ENCODE measurements around the gene EPN2. TPM values are rescaled to one million over a fixed set of nuclear protein-coding genes. Genes with fewer than 3 reads are reported as not detected.

The EPN2 gene
- total and polyA plus RNA-seq, 2 donors from 2014 or later: 18.0 to 45.4 TPM

GRCh38 chr17:19364699-19365498 lies 127.7 kb downstream of the EPN2 start:
- peak in 4 of 5 donors; percentile 66 to 86 (median 69) for DNase-seq
- Histone ChIP-seq H3K4me3 (ENCODE audit: low read length in 3 of 3) (no peak overlapping the region), H3K9me3 (ENCODE audit: control insufficient read depth in 2 of 3, insufficient read depth in 1 of 3, low read length in 3 of 3) (no peaks in the 10 kb centered on the region), H3K27ac (ENCODE audit: low read depth in 2 of 2, low read length in 2 of 2) (no peak overlapping the region), H3K4me1 (ENCODE audit: control insufficient read depth in 2 of 3, insufficient read depth in 2 of 3, low read depth in 1 of 3, low read length in 3 of 3) (peaks cover 0 to 5% (median 0%) of the 10 kb centered on the region in 3 donors), H3K9ac (ENCODE audit: low read length in 3 of 3) (no peak overlapping the region), H3K27me3 (ENCODE audit: control insufficient read depth, insufficient read depth, low read length) (no peaks in the 10 kb centered on the region), H3K36me3 (ENCODE audit: control insufficient read depth in 2 of 3, insufficient read depth in 3 of 3, low read length in 3 of 3) (no peaks in the 10 kb centered on the region)
- intact Hi-C loops (cut with DNase I): loop anchor here (10.0 kb wide), 1 partner anchor 80 kb away; no protein-coding TSS in a partner anchor
- no peak for TF ChIP-seq CTCF (IDR thresholded peaks at IDR 0.05; ENCODE audit: borderline replicate concordance, extremely low read depth, insufficient read depth)
- no peak for FAIRE-seq

GRCh38 chr17:19365499-19365817 lies 128.3 kb downstream of the EPN2 start:
- Histone ChIP-seq H3K4me1 (ENCODE audit: control insufficient read depth in 2 of 3, insufficient read depth in 2 of 3, low read depth in 1 of 3, low read length in 3 of 3) (peaks cover 0 to 10% (median 0%) of the 10 kb centered on the region in 3 donors), H3K27me3 (ENCODE audit: control insufficient read depth, insufficient read depth, low read length) (no peaks in the 10 kb centered on the region), H3K36me3 (ENCODE audit: control insufficient read depth in 2 of 3, insufficient read depth in 3 of 3, low read length in 3 of 3) (no peaks in the 10 kb centered on the region), H3K4me3 (ENCODE audit: low read length in 3 of 3) (no peak overlapping the region), H3K27ac (ENCODE audit: low read depth in 2 of 2, low read length in 2 of 2) (no peak overlapping the region), H3K9ac (ENCODE audit: low read length in 3 of 3) (no peak overlapping the region), H3K9me3 (ENCODE audit: control insufficient read depth in 2 of 3, insufficient read depth in 1 of 3, low read length in 3 of 3) (no peaks in the 10 kb centered on the region)
- FAIRE-seq (no peak), DNase-seq (no peak)
- TF ChIP-seq CTCF (IDR thresholded peaks at IDR 0.05; ENCODE audit: borderline replicate concordance, extremely low read depth, insufficient read depth): no peak
- intact Hi-C loops (cut with DNase I): loop anchor here (10.0 kb wide), 1 partner anchor 79 kb away; no protein-coding TSS in a partner anchor

GRCh38 chr17:19365833-19366636 lies 128.9 kb downstream of the EPN2 start:
- no peaks in the 10 kb centered on the region for H3K36me3 ChIP-seq (ENCODE audit: control insufficient read depth in 2 of 3, insufficient read depth in 3 of 3, low read length in 3 of 3)
- peaks cover 0 to 16% (median 0%) of the 10 kb centered on the region in 3 donors for H3K4me1 ChIP-seq (ENCODE audit: control insufficient read depth in 2 of 3, insufficient read depth in 2 of 3, low read depth in 1 of 3, low read length in 3 of 3)
- no peak for DNase-seq
- FAIRE-seq: no peak
- no peak overlapping the region for H3K4me3 ChIP-seq (ENCODE audit: low read length in 3 of 3)
- H3K9ac ChIP-seq (ENCODE audit: low read length in 3 of 3): no peak overlapping the region
- no peaks in the 10 kb centered on the region for H3K27me3 ChIP-seq (ENCODE audit: control insufficient read depth, insufficient read depth, low read length)
- H3K9me3 ChIP-seq (ENCODE audit: control insufficient read depth in 2 of 3, insufficient read depth in 1 of 3, low read length in 3 of 3): no peaks in the 10 kb centered on the region
- TF ChIP-seq CTCF (IDR thresholded peaks at IDR 0.05; ENCODE audit: borderline replicate concordance, extremely low read depth, insufficient read depth): no peak
- no peak overlapping the region for H3K27ac ChIP-seq (ENCODE audit: low read depth in 2 of 2, low read length in 2 of 2)
- intact Hi-C loops (cut with DNase I): loop anchor here (10.0 kb wide), 1 partner anchor 79 kb away; no protein-coding TSS in a partner anchor

All from kidney (tissue), 14 donors.